PC-9 (cell line): ENCODE data around the gene SORBS2. TPM values are rescaled to one million over a fixed set of nuclear protein-coding genes. Genes with fewer than 3 reads are reported as not detected.

Experiments
- BruUV-seq: library from RNA; stranded (reverse); fragments of 400-500 nt; replicated peaks from 2 replicates; lab custom pipeline; 2021; lab: Mats Ljungman, UMichigan
- CTCF ChIA-PET: fragments of 300-600 bp; sonication (Branson Sonifier 250); formaldehyde crosslinking; loops from one replicate; lab custom pipeline; 2022; ENCODE audit warnings: antibody characterized with exemption; lab: Charles Lee
- POLR2A ChIA-PET: fragments of 300-600 bp; sonication (Branson Sonifier 250); formaldehyde crosslinking; loops from one replicate; lab custom pipeline; 2022; ENCODE audit warnings: antibody characterized with exemption; ENCODE audit not compliant: unreplicated experiment; lab: Charles Lee
- DNase-seq, 2 experiments: peaks; one replicate each; pipeline versions ENCODE4 v3.0.0 to v3.0.0-alpha.2; 2015 to 2022; ENCODE audit warnings: mixed read lengths in 1 of 2
- H2AFZ ChIP-seq: fragments of 200-600 bp; sonication (generic); 2 replicates; pipeline ENCODE4 v1.8.1; 2017; ENCODE audit warnings: antibody characterized with exemption
- H3F3A ChIP-seq: fragments of 200-600 bp; sonication (generic); 2 replicates; pipeline ENCODE4 v1.8.1; 2017; ENCODE audit warnings: antibody characterized with exemption, mild to moderate bottlenecking, low read depth; ENCODE audit not compliant: insufficient read depth
- H3K27ac ChIP-seq: fragments of 200-600 bp; sonication (generic); 2 replicates; pipeline ENCODE4 v1.6.1; 2016; ENCODE audit warnings: mixed run types
- H3K27me3 ChIP-seq: fragments of 200-600 bp; sonication (generic); 2 replicates; pipeline ENCODE4 v1.6.1; 2016; ENCODE audit warnings: low read depth, mixed run types; ENCODE audit not compliant: insufficient read depth
- H3K36me3 ChIP-seq: fragments of 200-600 bp; sonication (generic); 2 replicates; pipeline ENCODE4 v1.6.1; 2016; ENCODE audit warnings: low read depth, mixed run types
- H3K4me1 ChIP-seq: fragments of 200-600 bp; sonication (generic); replicated peaks from 2 replicates; pipeline ENCODE4 v1.6.1; 2016; ENCODE audit warnings: mixed run types; ENCODE audit not compliant: insufficient read depth
- H3K4me2 ChIP-seq: fragments of 200-600 bp; sonication (generic); 2 replicates; pipeline ENCODE4 v1.6.1; 2017; ENCODE audit warnings: mixed run types
- H3K4me3 ChIP-seq: fragments of 200-600 bp; sonication (generic); 2 replicates; pipeline ENCODE4 v1.6.1; 2016; ENCODE audit warnings: mixed run types
- H3K79me2 ChIP-seq: fragments of 200-600 bp; sonication (generic); 2 replicates; pipeline ENCODE4 v1.6.1; 2017; ENCODE audit warnings: low read depth, mixed run types
- H3K9me2 ChIP-seq: fragments of 200-600 bp; sonication (generic); 2 replicates; pipeline ENCODE4 v1.8.1; 2017; ENCODE audit warnings: mild to moderate bottlenecking; ENCODE audit not compliant: insufficient read depth
- H3K9me3 ChIP-seq: fragments of 200-600 bp; sonication (generic); 2 replicates; pipeline ENCODE4 v1.8.1; 2016; ENCODE audit warnings: low read depth; ENCODE audit not compliant: insufficient read depth
- H4K20me1 ChIP-seq: fragments of 200-600 bp; sonication (generic); 2 replicates; pipeline ENCODE4 v1.8.1; 2017; ENCODE audit not compliant: insufficient read depth
- EZH2 ChIP-seq: fragments of 200-600 bp; sonication (generic); IDR thresholded peaks from 2 replicates; pipeline ENCODE4 v1.8.0; 2017; ENCODE audit warnings: antibody characterized with exemption, low read depth
- intact Hi-C: fragments of 100-400 bp; cut with micrococcal nuclease; formaldehyde crosslinking; loops from one replicate; pipeline ENCODE4 v1.10.0; 2022; ENCODE audit not compliant: unreplicated experiment
- total RNA-seq: library from RNA; stranded (reverse); gene quantifications from 2 replicates; pipeline ENCODE4 v1.2.3, GENCODE V29; 2021
- TF ChIP-seq, protein P1 (sequence below): fragments of 200-600 bp; sonication (generic); conservative IDR thresholded peaks from 2 replicates; pipeline ENCODE4 v1.6.1; 2017; ENCODE audit warnings: mixed run types, antibody characterized with exemption, mild to moderate bottlenecking, moderate library complexity

The SORBS2 gene
- total RNA-seq, 1 experiment from 2014 or later: 16.4 TPM

DNA sequence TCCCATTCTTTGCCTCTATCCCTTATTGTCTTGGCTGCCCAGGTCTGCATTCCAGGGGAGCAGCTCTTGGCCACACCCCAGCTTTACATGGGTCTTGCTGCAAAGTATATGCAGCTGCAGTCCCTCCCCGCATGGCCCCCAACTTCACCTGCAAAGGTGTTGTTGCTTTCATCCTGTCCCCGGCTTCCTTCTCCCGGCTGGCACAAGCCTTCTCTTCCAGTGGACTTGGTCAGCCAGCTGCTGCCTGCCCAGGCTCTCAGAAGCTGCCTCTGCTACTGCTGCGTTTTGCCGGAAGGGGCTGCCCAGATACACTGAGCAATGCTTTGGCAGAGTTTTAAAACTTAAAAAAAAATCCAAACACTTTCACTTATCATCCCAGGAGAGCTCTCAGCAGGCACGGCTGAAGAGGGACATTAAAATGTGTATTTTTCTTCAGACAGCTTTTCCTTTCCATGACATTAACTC is 155.5 kb downstream of the SORBS2 start:
- Histone ChIP-seq H4K20me1 (no peaks in the 10 kb centered on the region), H3K4me1 (no peaks in the 10 kb centered on the region), H3K79me2 (no peaks in the 10 kb centered on the region), H2AFZ (no peak overlapping the region), H3K36me3 (no peaks in the 10 kb centered on the region), H3K4me3 (no peak overlapping the region), H3K27me3 (no peaks in the 10 kb centered on the region), H3K4me2 (no peak overlapping the region), H3K9me2 (no peaks in the 10 kb centered on the region), H3K9me3 (no peaks in the 10 kb centered on the region), H3F3A (no peaks in the 10 kb centered on the region), H3K27ac (no peak overlapping the region)
- ChIA-PET POLR2A (no interaction called here), CTCF (no interaction called here)
- BruUV-seq: no TSS peak
- intact Hi-C loops: no loop called here
- TF ChIP-seq EZH2: no peak
- TF ChIP-seq, protein P1, sequence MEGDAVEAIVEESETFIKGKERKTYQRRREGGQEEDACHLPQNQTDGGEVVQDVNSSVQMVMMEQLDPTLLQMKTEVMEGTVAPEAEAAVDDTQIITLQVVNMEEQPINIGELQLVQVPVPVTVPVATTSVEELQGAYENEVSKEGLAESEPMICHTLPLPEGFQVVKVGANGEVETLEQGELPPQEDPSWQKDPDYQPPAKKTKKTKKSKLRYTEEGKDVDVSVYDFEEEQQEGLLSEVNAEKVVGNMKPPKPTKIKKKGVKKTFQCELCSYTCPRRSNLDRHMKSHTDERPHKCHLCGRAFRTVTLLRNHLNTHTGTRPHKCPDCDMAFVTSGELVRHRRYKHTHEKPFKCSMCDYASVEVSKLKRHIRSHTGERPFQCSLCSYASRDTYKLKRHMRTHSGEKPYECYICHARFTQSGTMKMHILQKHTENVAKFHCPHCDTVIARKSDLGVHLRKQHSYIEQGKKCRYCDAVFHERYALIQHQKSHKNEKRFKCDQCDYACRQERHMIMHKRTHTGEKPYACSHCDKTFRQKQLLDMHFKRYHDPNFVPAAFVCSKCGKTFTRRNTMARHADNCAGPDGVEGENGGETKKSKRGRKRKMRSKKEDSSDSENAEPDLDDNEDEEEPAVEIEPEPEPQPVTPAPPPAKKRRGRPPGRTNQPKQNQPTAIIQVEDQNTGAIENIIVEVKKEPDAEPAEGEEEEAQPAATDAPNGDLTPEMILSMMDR: no peak
- no peak for DNase-seq

DNA sequence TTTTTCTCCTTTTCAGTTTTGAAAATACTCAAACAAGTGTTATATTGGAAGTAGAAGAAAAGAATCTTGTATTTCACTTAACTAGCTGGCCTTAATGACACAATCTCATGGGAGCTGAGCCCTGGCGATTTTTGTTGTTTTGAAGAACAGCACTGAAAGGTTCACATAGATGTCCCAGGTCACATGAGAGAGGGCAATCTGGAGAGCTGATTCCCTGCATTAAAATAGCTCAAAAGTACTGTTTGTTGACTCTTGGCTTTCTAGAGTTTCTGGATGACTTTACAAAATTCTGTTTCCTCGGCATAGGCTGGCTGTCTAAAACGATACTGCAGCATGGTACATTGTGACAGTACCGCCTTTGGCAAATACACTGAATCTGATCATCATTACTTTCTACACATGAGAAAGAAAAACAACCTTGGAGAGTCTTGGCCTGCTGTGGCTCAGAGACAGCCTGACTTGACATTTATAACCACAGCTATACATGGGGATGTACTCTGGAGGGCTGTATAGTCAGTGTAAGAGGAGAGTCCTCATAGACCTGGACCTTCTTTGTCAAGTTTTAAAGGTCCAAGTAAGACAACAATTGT is 156.9 kb downstream of the SORBS2 start:
- Histone ChIP-seq H3K9me2 (no peaks in the 10 kb centered on the region), H3K9me3 (no peaks in the 10 kb centered on the region), H3K79me2 (no peaks in the 10 kb centered on the region), H3K36me3 (no peaks in the 10 kb centered on the region), H3K4me3 (no peak overlapping the region), H2AFZ (no peak overlapping the region), H4K20me1 (no peaks in the 10 kb centered on the region), H3K27me3 (no peaks in the 10 kb centered on the region), H3K4me2 (no peak overlapping the region), H3K27ac (no peak overlapping the region), H3K4me1 (no peaks in the 10 kb centered on the region), H3F3A (no peaks in the 10 kb centered on the region)
- no peak for DNase-seq
- POLR2A ChIA-PET: no interaction called here
- intact Hi-C loops: no loop called here
- TF ChIP-seq, protein P1: no peak
- TF ChIP-seq EZH2: no peak
- CTCF ChIA-PET: no interaction called here
- BruUV-seq: no TSS peak

DNA sequence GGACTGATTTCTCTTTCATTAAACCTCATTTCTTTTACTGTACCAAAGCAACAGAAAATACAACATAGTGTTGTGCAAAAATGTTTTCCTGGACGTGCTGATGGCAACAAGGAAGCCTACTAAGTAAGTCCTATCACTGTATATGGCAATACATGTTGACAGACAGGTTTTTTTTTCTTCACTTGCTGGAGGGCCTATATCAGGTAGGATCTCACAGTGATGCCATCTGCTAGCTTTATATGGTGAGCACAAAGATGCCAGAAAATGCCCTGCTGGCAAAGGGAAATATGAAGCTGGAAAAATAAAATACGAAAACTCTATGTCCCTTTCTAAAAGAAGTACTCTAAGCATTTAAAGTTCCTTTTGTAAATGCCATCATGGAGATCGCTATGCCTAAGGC is 157.7 kb downstream of the SORBS2 start:
- TF ChIP-seq, protein P1: no peak
- no peak for TF ChIP-seq EZH2
- no peaks in the 10 kb centered on the region for H3K79me2 ChIP-seq
- no peaks in the 10 kb centered on the region for H3K9me3 ChIP-seq
- BruUV-seq: no TSS peak
- H3K9me2 ChIP-seq: no peaks in the 10 kb centered on the region
- no peak overlapping the region for H3K4me2 ChIP-seq
- H3K36me3 ChIP-seq: no peaks in the 10 kb centered on the region
- H2AFZ ChIP-seq: no peak overlapping the region
- H3F3A ChIP-seq: no peaks in the 10 kb centered on the region
- intact Hi-C loops: no loop called here
- ChIA-PET CTCF (no interaction called here), POLR2A (no interaction called here)
- DNase-seq: no peak
- no peaks in the 10 kb centered on the region for H3K27me3 ChIP-seq
- no peaks in the 10 kb centered on the region for H3K4me1 ChIP-seq
- H4K20me1 ChIP-seq: no peaks in the 10 kb centered on the region
- H3K4me3 ChIP-seq: no peak overlapping the region
- H3K27ac ChIP-seq: no peak overlapping the region
